ENCODE measurements around the gene TUBAL3.

TUBAL3 gene

GRCh38 chr10:5442065-5442989 is 37.7 kb upstream of the TUBAL3 start:
- no peaks in the 10 kb centered on the region for H3K9me2 ChIP-seq (replicated peaks; ENCODE audit: low read depth, low read length)
- TF ChIP-seq EZH2phosphoT487 (IDR thresholded peaks at IDR 0.05; ENCODE audit: borderline replicate concordance): no peak
- TF ChIP-seq CTCF (conservative IDR thresholded peaks at IDR 0.05; ENCODE audit: low read length): peak; percentile 77
- peaks cover 30% of the 10 kb centered on the region for H3K4me1 ChIP-seq (ENCODE audit: insufficient read depth, low read length, poor library complexity, severe bottlenecking)
- no peak overlapping the region for H3K4me3 ChIP-seq (ENCODE audit: low read length, poor library complexity, severe bottlenecking)
- peaks cover 40% of the 10 kb centered on the region; the same call in 1 of the 2 replicates for H3K36me3 ChIP-seq (ENCODE audit: insufficient read depth, low read length)
- H4K20me1 ChIP-seq (ENCODE audit: insufficient read depth, low read length, poor library complexity, severe bottlenecking): peaks cover 8% of the 10 kb centered on the region
- H3K9me3 ChIP-seq (ENCODE audit: insufficient read depth, low read depth, low read length): no peaks in the 10 kb centered on the region
- no peaks in the 10 kb centered on the region for H3K27me3 ChIP-seq (ENCODE audit: insufficient read depth, low read length, poor library complexity, severe bottlenecking)
- no peak overlapping the region for H2AFZ ChIP-seq (ENCODE audit: low read length)
- 0 out of 2 replicates have a peak, but pooled peaks cover 3% of the 10 kb centered on the region for H3F3A ChIP-seq (ENCODE audit: low read depth)
- H3K4me2 ChIP-seq (ENCODE audit: low read depth, low read length, poor library complexity, severe bottlenecking): peak overlapping the region; percentile 29
- H3K9ac ChIP-seq (ENCODE audit: low read depth, low read length, poor library complexity, severe bottlenecking): no peak overlapping the region
- H3K79me2 ChIP-seq (ENCODE audit: insufficient read depth, low read length): peaks cover 50% of the 10 kb centered on the region

- H3F3A ChIP-seq (ENCODE audit: low read depth): no peaks in the 10 kb centered on the region
- peaks cover 40% of the 10 kb centered on the region; the same call in 1 of the 2 replicates for H3K36me3 ChIP-seq (ENCODE audit: insufficient read depth, low read length)
- H4K20me1 ChIP-seq (ENCODE audit: insufficient read depth, low read length, poor library complexity, severe bottlenecking): peaks cover 4% of the 10 kb centered on the region
- H3K27me3 ChIP-seq (ENCODE audit: insufficient read depth, low read length, poor library complexity, severe bottlenecking): no peaks in the 10 kb centered on the region
- peaks cover 20% of the 10 kb centered on the region for H3K4me1 ChIP-seq (ENCODE audit: insufficient read depth, low read length, poor library complexity, severe bottlenecking)
- no peaks in the 10 kb centered on the region for H3K9me2 ChIP-seq (replicated peaks; ENCODE audit: low read depth, low read length)
- TF ChIP-seq EZH2phosphoT487 (IDR thresholded peaks at IDR 0.05; ENCODE audit: borderline replicate concordance): no peak
- TF ChIP-seq CTCF (conservative IDR thresholded peaks at IDR 0.05; ENCODE audit: low read length): no peak
- H3K79me2 ChIP-seq (ENCODE audit: insufficient read depth, low read length): peaks cover 50% of the 10 kb centered on the region
- no peak overlapping the region for H2AFZ ChIP-seq (ENCODE audit: low read length)
- H3K9me3 ChIP-seq (ENCODE audit: insufficient read depth, low read depth, low read length): no peaks in the 10 kb centered on the region
- H3K4me2 ChIP-seq (ENCODE audit: low read depth, low read length, poor library complexity, severe bottlenecking): no peak overlapping the region
- no peak overlapping the region for H3K4me3 ChIP-seq (ENCODE audit: low read length, poor library complexity, severe bottlenecking)
- H3K9ac ChIP-seq (ENCODE audit: low read depth, low read length, poor library complexity, severe bottlenecking): no peak overlapping the region
These were observed 36.5 kb upstream of the TUBAL3 start for GRCh38 chr10:5441106-5441505.

- Histone ChIP-seq H3K4me3 (ENCODE audit: low read length, poor library complexity, severe bottlenecking) (no peak overlapping the region), H3K9me2 (replicated peaks; ENCODE audit: low read depth, low read length) (no peaks in the 10 kb centered on the region), H3K79me2 (ENCODE audit: insufficient read depth, low read length) (peaks cover 53% of the 10 kb centered on the region), H3K9ac (ENCODE audit: low read depth, low read length, poor library complexity, severe bottlenecking) (no peak overlapping the region), H3K4me1 (ENCODE audit: insufficient read depth, low read length, poor library complexity, severe bottlenecking) (peaks cover 17% of the 10 kb centered on the region), H3K27me3 (ENCODE audit: insufficient read depth, low read length, poor library complexity, severe bottlenecking) (no peaks in the 10 kb centered on the region), H4K20me1 (ENCODE audit: insufficient read depth, low read length, poor library complexity, severe bottlenecking) (peaks cover 11% of the 10 kb centered on the region), H3K4me2 (ENCODE audit: low read depth, low read length, poor library complexity, severe bottlenecking) (no peak overlapping the region), H3K9me3 (ENCODE audit: insufficient read depth, low read depth, low read length) (no peaks in the 10 kb centered on the region), H2AFZ (ENCODE audit: low read length) (no peak overlapping the region), H3F3A (ENCODE audit: low read depth) (no peaks in the 10 kb centered on the region), H3K36me3 (ENCODE audit: insufficient read depth, low read length) (peaks cover 40% of the 10 kb centered on the region; the same call in 1 of the 2 replicates)
- TF ChIP-seq EZH2phosphoT487 (IDR thresholded peaks at IDR 0.05; ENCODE audit: borderline replicate concordance) (no peak), CTCF (conservative IDR thresholded peaks at IDR 0.05; ENCODE audit: low read length) (no peak)
These were observed 35.6 kb upstream of the TUBAL3 start for GRCh38 chr10:5440206-5440605.
